GM10266 (cell line): ENCODE results near the gene AHCTF1.

Experiments
- DNase-seq: peaks from one replicate; pipeline ENCODE4 v3.0.0; 2012; ENCODE audit errors: extremely low spot score
- CTCF ChIP-seq: IDR thresholded peaks from 2 replicates; pipeline ENCODE4 v1.5.1; 2012; ENCODE audit warnings: mild to moderate bottlenecking, low read depth; ENCODE audit not compliant: control insufficient read depth, insufficient read depth; ENCODE audit errors: missing control alignments

AHCTF1 gene

GRCh38 chr1:246793356-246793896 lies 138.3 kb downstream of the AHCTF1 start:
- TF ChIP-seq CTCF = no peak
- DNase-seq = no peak

- no peak for TF ChIP-seq CTCF
- DNase-seq = peak; percentile 38
These were observed 139.1 kb downstream of the AHCTF1 start for GRCh38 chr1:246792603-246793002.

GRCh38 chr1:246791303-246791918 lies 140.3 kb downstream of the AHCTF1 start:
- DNase-seq = peak; percentile 31
- TF ChIP-seq CTCF = no peak

- DNase-seq = no peak
- no peak for TF ChIP-seq CTCF
These were observed 140.9 kb downstream of the AHCTF1 start for GRCh38 chr1:246790833-246791232.

GRCh38 chr1:246790364-246790763 lies 141.4 kb downstream of the AHCTF1 start:
- TF ChIP-seq CTCF = no peak
- peak; percentile 32 for DNase-seq

GRCh38 chr1:246789454-246790339 lies 142.1 kb downstream of the AHCTF1 start:
- DNase-seq = peak; percentile 34
- no peak for TF ChIP-seq CTCF
